H1 (cell line): ENCODE results near the gene HOXD10.

Experiments
- POLR2A ChIP-seq, 2 experiments: IDR thresholded peaks; 1 replicate in 1 of 2; 2 replicates in 1 of 2; pipeline ENCODE4 v1.6.1; 2011; ENCODE audit warnings: low read depth in 2 of 2, low read length in 2 of 2, mild to moderate bottlenecking in 2 of 2; ENCODE audit errors: control extremely low read depth in 1 of 2
- RFX5 ChIP-seq: IDR thresholded peaks from 2 replicates; pipeline ENCODE4 v1.6.1; 2011; ENCODE audit warnings: low read depth, low read length, improper control_type of control experiment, borderline replicate concordance
- SP1 ChIP-seq: IDR thresholded peaks from 2 replicates; pipeline ENCODE4 v1.6.1; 2011; ENCODE audit warnings: low read depth, low read length

- TF ChIP-seq RFX5 (no peak), POLR2A (IDR thresholded peaks at IDR 0.05; ENCODE audit: control extremely low read depth in 1 of 2, low read depth in 2 of 2, low read length in 2 of 2) (no peak), SP1 (no peak)
These were observed 30.1 kb downstream of the HOXD10 start for GRCh38 chr2:176146645-176147044.
